WTC11 (cell line): ENCODE data around the gene ADAM12. TPM values are rescaled to one million over a fixed set of nuclear protein-coding genes. Genes with fewer than 3 reads are reported as not detected.

Experiments used
- ATAC-seq: fragments of 200-7000 bp; cut with Tn5 transposase; 2 replicates; pipeline ENCODE4 v1.10.0; 2021; ENCODE audit warnings: mild to moderate bottlenecking, moderate library complexity
- CTCF ChIA-PET: fragments of 300-600 bp; sonication (Branson Sonifier 250); formaldehyde crosslinking; loops from one replicate; lab custom pipeline; 2021; ENCODE audit warnings: antibody characterized with exemption; lab: Charles Lee
- POLR2A ChIA-PET: fragments of 350-600 bp; sonication (Branson Sonifier 250); formaldehyde crosslinking; loops from one replicate; lab custom pipeline; 2021; ENCODE audit warnings: antibody characterized with exemption; lab: Charles Lee
- DNase-seq: peaks from one replicate; pipeline ENCODE4 v3.0.0; 2021; ENCODE audit warnings: low spot score
- H3K27ac Mint-ChIP-seq: 2 replicates; pipeline ENCODE4 v1.8.0; 2021; ENCODE audit warnings: mixed read lengths
- H3K27me3 Mint-ChIP-seq: 2 replicates; pipeline ENCODE4 v1.8.0; 2021; ENCODE audit warnings: low read depth, mild to moderate bottlenecking, moderate library complexity, mixed read lengths
- H3K36me3 Mint-ChIP-seq: 2 replicates; pipeline ENCODE4 v1.8.0; 2021; ENCODE audit warnings: mixed read lengths
- H3K4me1 Mint-ChIP-seq: 2 replicates; pipeline ENCODE4 v1.8.0; 2022; ENCODE audit warnings: mixed read lengths
- H3K4me3 Mint-ChIP-seq: 2 replicates; pipeline ENCODE4 v1.8.0; 2021; ENCODE audit warnings: mild to moderate bottlenecking, moderate library complexity, mixed read lengths
- H3K9me3 Mint-ChIP-seq: 2 replicates; pipeline ENCODE4 v1.8.0; 2021; ENCODE audit warnings: mixed read lengths
- AR ChIP-seq: fragments of 250-450 bp; sonication (Bioruptor Pico); IDR thresholded peaks from 2 replicates; pipeline ENCODE4 v1.9.0; 2021; ENCODE audit warnings: mild to moderate bottlenecking
- E2F4 ChIP-seq: sonication (generic); formaldehyde crosslinking; IDR thresholded peaks from 2 replicates; pipeline ENCODE4 v1.8.1; 2022; ENCODE audit warnings: low read depth, mild to moderate bottlenecking, moderate library complexity, missing genetic modification reagents, borderline replicate concordance
- ETV6 ChIP-seq: sonication (generic); formaldehyde crosslinking; IDR thresholded peaks from 2 replicates; pipeline ENCODE4 v1.8.1; 2022; ENCODE audit warnings: mild to moderate bottlenecking, missing genetic modification reagents
- FOXK1 ChIP-seq: sonication (generic); formaldehyde crosslinking; IDR thresholded peaks from 2 replicates; pipeline ENCODE4 v1.8.0; 2022; ENCODE audit warnings: mild to moderate bottlenecking, moderate library complexity, missing genetic modification reagents
- FOXP1 ChIP-seq: sonication (generic); formaldehyde crosslinking; IDR thresholded peaks from 2 replicates; pipeline ENCODE4 v1.8.0; 2022; ENCODE audit warnings: missing genetic modification reagents, mild to moderate bottlenecking, moderate library complexity, borderline replicate concordance
- FOXP4 ChIP-seq: sonication (generic); formaldehyde crosslinking; IDR thresholded peaks from 2 replicates; pipeline ENCODE4 v1.8.0; 2022; ENCODE audit warnings: mild to moderate bottlenecking, missing genetic modification reagents
- IRF2 ChIP-seq: sonication (generic); formaldehyde crosslinking; IDR thresholded peaks from 2 replicates; pipeline ENCODE4 v1.8.0; 2022; ENCODE audit warnings: low read depth, missing genetic modification reagents, borderline replicate concordance
- KAT7 ChIP-seq: sonication (generic); formaldehyde crosslinking; IDR thresholded peaks from 2 replicates; pipeline ENCODE4 v1.8.1; 2023; ENCODE audit warnings: missing genetic modification reagents, mild to moderate bottlenecking, borderline replicate concordance
- NR1H2 ChIP-seq: sonication (generic); formaldehyde crosslinking; IDR thresholded peaks from 2 replicates; pipeline ENCODE4 v1.9.0; 2021; ENCODE audit warnings: mild to moderate bottlenecking, moderate library complexity, missing genetic modification reagents
- NR2C2 ChIP-seq: sonication (generic); formaldehyde crosslinking; IDR thresholded peaks from 2 replicates; pipeline ENCODE4 v1.8.0; 2022; ENCODE audit warnings: mild to moderate bottlenecking, missing genetic modification reagents
- PRDM15 ChIP-seq: sonication (generic); formaldehyde crosslinking; IDR thresholded peaks from 2 replicates; pipeline ENCODE4 v1.8.0; 2022; ENCODE audit warnings: missing genetic modification reagents
- SOX15 ChIP-seq: fragments of 250-450 bp; sonication (Bioruptor Pico); IDR thresholded peaks from 2 replicates; pipeline ENCODE4 v1.9.0; 2021; ENCODE audit warnings: mild to moderate bottlenecking
- STAT6 ChIP-seq: sonication (generic); formaldehyde crosslinking; conservative IDR thresholded peaks from 2 replicates; pipeline ENCODE4 v1.8.1; 2023; ENCODE audit warnings: mild to moderate bottlenecking, low read depth, missing genetic modification reagents, moderate library complexity
- TP53 ChIP-seq: sonication (generic); formaldehyde crosslinking; IDR thresholded peaks from 2 replicates; pipeline ENCODE4 v1.8.1; 2023; ENCODE audit warnings: mild to moderate bottlenecking, missing genetic modification reagents
- ZMAT4 ChIP-seq: fragments of 250-450 bp; sonication (Bioruptor Pico); IDR thresholded peaks from 2 replicates; pipeline ENCODE4 v1.9.0; 2021; ENCODE audit warnings: mild to moderate bottlenecking
- ZNF121 ChIP-seq: sonication (generic); formaldehyde crosslinking; IDR thresholded peaks from 2 replicates; pipeline ENCODE4 v1.8.0; 2023; ENCODE audit warnings: missing genetic modification reagents
- ZNF138 ChIP-seq: sonication (generic); formaldehyde crosslinking; conservative IDR thresholded peaks from 2 replicates; pipeline ENCODE4 v1.8.1; 2022; ENCODE audit warnings: mild to moderate bottlenecking, moderate library complexity, missing genetic modification reagents
- ZNF232 ChIP-seq: sonication (generic); formaldehyde crosslinking; IDR thresholded peaks from 2 replicates; pipeline ENCODE4 v1.8.0; 2022; ENCODE audit warnings: mild to moderate bottlenecking, missing genetic modification reagents
- ZNF317 ChIP-seq: sonication (generic); formaldehyde crosslinking; IDR thresholded peaks from 2 replicates; pipeline ENCODE4 v1.8.1; 2023; ENCODE audit warnings: low read depth, mild to moderate bottlenecking, moderate library complexity, missing genetic modification reagents, borderline replicate concordance
- ZNF416 ChIP-seq: fragments of 250-450 bp; sonication (Bioruptor Pico); IDR thresholded peaks from 2 replicates; pipeline ENCODE4 v1.9.0; 2021; ENCODE audit warnings: mild to moderate bottlenecking, inconsistent platforms
- ZNF425 ChIP-seq: fragments of 250-450 bp; sonication (Bioruptor Pico); conservative IDR thresholded peaks from 2 replicates; pipeline ENCODE4 v1.9.0; 2021; ENCODE audit warnings: mild to moderate bottlenecking
- ZNF671 ChIP-seq: fragments of 250-450 bp; sonication (Bioruptor Pico); IDR thresholded peaks from 2 replicates; pipeline ENCODE4 v1.8.0; 2021; ENCODE audit warnings: mild to moderate bottlenecking
- total RNA-seq: library from RNA; stranded (reverse); gene quantifications from 3 replicates; pipeline ENCODE4 v1.2.3, GENCODE V29; 2021

The ADAM12 gene
- total RNA-seq, 1 experiment from 2014 or later: 0.22 TPM

GRCh38 chr10:126045861-126046260 is 342.4 kb downstream of the ADAM12 start:
- TF ChIP-seq AR (no peak), SOX15 (no peak), ZNF232 (CRISPR knock-in tag) (no peak), E2F4 (CRISPR knock-in tag) (no peak), KAT7 (CRISPR knock-in tag) (no peak), ZMAT4 (CRISPR knock-in tag) (no peak), IRF2 (no peak), ZNF121 (CRISPR knock-in tag) (no peak), FOXP4 (CRISPR knock-in tag) (no peak), ZNF416 (CRISPR knock-in tag) (no peak), ZNF671 (CRISPR knock-in tag) (no peak), ETV6 (no peak), TP53 (CRISPR knock-in tag) (no peak), PRDM15 (CRISPR knock-in tag) (no peak), FOXK1 (CRISPR knock-in tag) (no peak)
- ChIA-PET CTCF (no interaction called here), POLR2A (interaction anchor here (0.7 kb wide), 1 partner anchor 521 kb away, joined by 10 read pairs; no protein-coding TSS in a partner anchor)
- Mint-ChIP-seq H3K4me1 (peaks cover 9% of the 10 kb centered on the region), H3K27me3 (no peaks in the 10 kb centered on the region), H3K9me3 (peaks cover 4% of the 10 kb centered on the region; the same call in 1 of the 2 replicates), H3K4me3 (no peak overlapping the region), H3K36me3 (no peaks in the 10 kb centered on the region), H3K27ac (no peak overlapping the region)
- no peak for DNase-seq
- no peak for ATAC-seq

GRCh38 chr10:126043389-126043788 is 344.9 kb downstream of the ADAM12 start:
- H3K27ac Mint-ChIP-seq: no peak overlapping the region
- ATAC-seq (no peak), DNase-seq (no peak)
- H3K9me3 Mint-ChIP-seq: peaks cover 4% of the 10 kb centered on the region; the same call in 1 of the 2 replicates
- ChIA-PET CTCF (no interaction called here), POLR2A (no interaction called here)
- H3K4me3 Mint-ChIP-seq: no peak overlapping the region
- H3K27me3 Mint-ChIP-seq: no peaks in the 10 kb centered on the region
- H3K36me3 Mint-ChIP-seq: no peaks in the 10 kb centered on the region
- H3K4me1 Mint-ChIP-seq: peaks cover 10% of the 10 kb centered on the region
- TF ChIP-seq NR2C2 (no peak), STAT6 (CRISPR knock-in tag) (no peak), FOXP1 (no peak), ZNF138 (CRISPR knock-in tag) (no peak), ZNF317 (CRISPR knock-in tag) (no peak), NR1H2 (CRISPR knock-in tag) (no peak), ETV6 (no peak), ZNF425 (no peak)
